Endothelial cell of umbilical vein (primary cell): Measurements from ENCODE around the gene SPPL2B. TPM values are rescaled to one million over a fixed set of nuclear protein-coding genes. Genes with fewer than 3 reads are reported as not detected.

ENCODE experiments used
- BruUV-seq: library from RNA; stranded (reverse); fragments of 400-500 nt; replicated peaks from 2 replicates; lab custom pipeline; 2021; lab: Mats Ljungman, UMichigan
- CTCF ChIA-PET: fragments of 300-600, 350-600 bp; sonication (Branson Sonifier 250); formaldehyde crosslinking; loops from one replicate; lab custom pipeline; 2021; ENCODE audit warnings: antibody characterized with exemption, inconsistent platforms; lab: Charles Lee
- POLR2A ChIA-PET: fragments of 300-600, 350-600 bp; sonication (Branson Sonifier 250); formaldehyde crosslinking; loops from one replicate; lab custom pipeline; 2021; ENCODE audit warnings: antibody characterized with exemption, inconsistent platforms; lab: Charles Lee
- DNase-seq: peaks from one replicate; pipeline ENCODE4 v3.0.0-alpha.2; 2011; ENCODE audit warnings: low read depth, low spot score
- FAIRE-seq: peaks from 2 replicates; lab custom pipeline; 2011; peaks lifted over from hg19 to GRCh38; lab: Jason Lieb, UNC
- H2AFZ ChIP-seq: 2 replicates; pipeline ENCODE4 v1.6.0; 2012; ENCODE audit warnings: low read depth, low read length, control low read depth, inconsistent platforms
- H3K27ac ChIP-seq: 2 replicates; pipeline ENCODE4 v1.5.1; 2011; ENCODE audit warnings: low read depth, mild to moderate bottlenecking, control low read depth, low read length, moderate library complexity; ENCODE audit not compliant: insufficient read depth
- H3K27me3 ChIP-seq, 2 experiments: 2 replicates each; pipeline versions ENCODE4 v1.6.0 to v1.6.1; 2011; ENCODE audit warnings: low read length in 2 of 2, mixed read lengths in 1 of 2; ENCODE audit not compliant: control insufficient read depth in 2 of 2, insufficient read depth in 2 of 2
- H3K36me3 ChIP-seq, 2 experiments: 2 replicates in 1 of 2; 3 replicates in 1 of 2; pipeline ENCODE4 v1.5.1; 2011; ENCODE audit warnings: low read length in 2 of 2, mild to moderate bottlenecking in 1 of 2, moderate library complexity in 1 of 2; ENCODE audit not compliant: control insufficient read depth in 2 of 2, insufficient read depth in 2 of 2; ENCODE audit errors: extremely low read depth in 1 of 2
- H3K4me1 ChIP-seq: 3 replicates; pipeline ENCODE4 v1.5.1; 2011; ENCODE audit warnings: mild to moderate bottlenecking, low read length; ENCODE audit not compliant: control insufficient read depth, insufficient read depth; ENCODE audit errors: extremely low read depth
- H3K4me2 ChIP-seq: 2 replicates; pipeline ENCODE4 v1.6.1; 2011; ENCODE audit warnings: low read length, control low read depth, mixed read lengths; ENCODE audit not compliant: insufficient read depth
- H3K4me3 ChIP-seq, 3 experiments: fragments of 200-600 bp in 1 of 3; sonication (generic), shearing (Covaris generic) in 1 of 3; replicated peaks in 1 of 3; 2 replicates each; pipeline ENCODE4 v1.5.1; 2011 to 2016; ENCODE audit warnings: control low read depth in 3 of 3, low read length in 3 of 3, mild to moderate bottlenecking in 2 of 3, inconsistent platforms in 1 of 3, low read depth in 1 of 3, moderate library complexity in 1 of 3; ENCODE audit not compliant: insufficient read depth in 1 of 3
- H3K79me2 ChIP-seq: 2 replicates; pipeline ENCODE4 v1.6.0; 2012; ENCODE audit warnings: low read length, inconsistent platforms; ENCODE audit not compliant: control insufficient read depth, insufficient read depth
- H3K9ac ChIP-seq: replicated peaks from 2 replicates; pipeline ENCODE3; 2011; ENCODE audit warnings: low read length, control low read depth; ENCODE audit not compliant: insufficient read depth; ENCODE audit errors: extremely low read depth
- H3K9me1 ChIP-seq: replicated peaks from 3 replicates; pipeline ENCODE4 v1.6.0; 2011; ENCODE audit warnings: mild to moderate bottlenecking, low read length; ENCODE audit not compliant: control insufficient read depth, insufficient read depth; ENCODE audit errors: extremely low read depth
- H3K9me3 ChIP-seq: replicated peaks from 2 replicates; pipeline ENCODE4 v1.5.1; 2012; ENCODE audit warnings: low read length, inconsistent platforms; ENCODE audit not compliant: control insufficient read depth, insufficient read depth
- H4K20me1 ChIP-seq: replicated peaks from 2 replicates; pipeline ENCODE3; 2011; ENCODE audit warnings: mild to moderate bottlenecking, low read length; ENCODE audit not compliant: control insufficient read depth, insufficient read depth; ENCODE audit errors: extremely low read depth
- CTCF ChIP-seq, 2 donors: IDR thresholded peaks; 1 replicate in 1 of 2; 2 replicates in 1 of 2; pipeline ENCODE4 v1.5.1; 2011; ENCODE audit warnings: low read length in 2 of 2, mild to moderate bottlenecking in 2 of 2, moderate library complexity in 2 of 2, control low read depth in 1 of 2, inconsistent platforms in 1 of 2, low read depth in 1 of 2; ENCODE audit not compliant: insufficient read depth in 1 of 2; ENCODE audit errors: extremely low read depth in 1 of 2
- EZH2 ChIP-seq: IDR thresholded peaks from 2 replicates; pipeline ENCODE4 v1.6.1; 2012; ENCODE audit warnings: borderline replicate concordance, low read depth, mild to moderate bottlenecking, moderate library complexity, low read length, inconsistent platforms; ENCODE audit not compliant: severe bottlenecking
- FOS ChIP-seq: IDR thresholded peaks from 2 replicates; pipeline ENCODE4 v1.6.1; 2011; ENCODE audit warnings: mild to moderate bottlenecking, low read length, moderate library complexity, borderline replicate concordance; ENCODE audit not compliant: insufficient read depth
- GATA2 ChIP-seq: IDR thresholded peaks from 2 replicates; pipeline ENCODE4 v1.7.0; 2011; ENCODE audit warnings: low read depth, mild to moderate bottlenecking, moderate library complexity, mixed read lengths, low read length; ENCODE audit not compliant: insufficient read length, insufficient read depth
- JUN ChIP-seq: IDR thresholded peaks from 2 replicates; pipeline ENCODE4 v1.6.1; 2011; ENCODE audit warnings: borderline replicate concordance, low read depth; ENCODE audit not compliant: insufficient read length, insufficient read depth
- MAX ChIP-seq: IDR thresholded peaks from 2 replicates; pipeline ENCODE4 v1.6.1; 2011; ENCODE audit not compliant: insufficient read depth, insufficient read length
- MYC ChIP-seq: IDR thresholded peaks from one replicate; pipeline ENCODE4 v1.6.1; 2011; ENCODE audit warnings: mild to moderate bottlenecking, low read depth, low read length
- POLR2A ChIP-seq: IDR thresholded peaks from 2 replicates; pipeline ENCODE4 v1.6.1; 2012; ENCODE audit warnings: low read depth, mild to moderate bottlenecking, control low read depth, low read length
- POLR2AphosphoS5 ChIP-seq: IDR thresholded peaks from 2 replicates; pipeline ENCODE4 v1.6.1; 2012; ENCODE audit warnings: low read depth, mild to moderate bottlenecking, control low read depth, low read length, moderate library complexity; ENCODE audit not compliant: insufficient read depth
- dilution Hi-C: fragments of 300-500 bp; cut with MboI; formaldehyde crosslinking; loops from one replicate; pipeline ENCODE4 v1.15.0; 2019; ENCODE audit warnings: low sequenced_read_pairs; ENCODE audit not compliant: extremely low pct_ligation_motif_present
- intact Hi-C: fragments of 100-400 bp; cut with micrococcal nuclease; formaldehyde crosslinking; loops from one replicate; pipeline ENCODE4 v1.10.0; 2022
- polyA plus RNA-seq, 4 experiments: library from polyadenylated mRNA; depleted of rRNA in 3 of 4; stranded (reverse) in 3 of 4; unstranded in 1 of 4; fragments of >200 nt; gene quantifications; 2 replicates each; pipeline versions ENCODE4 v1.2.1 to v1.2.3, GENCODE V29; 2011 to 2012; ENCODE audit warnings: missing spikeins in 1 of 4
- total RNA-seq: library from RNA; stranded (reverse); gene quantifications from 2 replicates; pipeline ENCODE4 v1.2.3, GENCODE V29; 2021

The SPPL2B gene
- total and polyA plus RNA-seq, 2 donors (not counting 3 experiments of a cell fraction or from before 2014, with no cell fraction given) = 60.7 to 62.7 TPM

GRCh38 chr19:2350656-2351055 is 22.2 kb downstream of the SPPL2B start:
- Histone ChIP-seq H3K36me3 (peaks cover 0 to 17% of the 10 kb centered on the region in 2 experiments), H3K9me1 (no peaks in the 10 kb centered on the region), H3K9ac (no peak overlapping the region), H4K20me1 (no peaks in the 10 kb centered on the region), H3K79me2 (no peaks in the 10 kb centered on the region), H3K4me2 (no peak overlapping the region), H3K4me3 (no peak overlapping the region), H3K27me3 (no peaks in the 10 kb centered on the region), H3K4me1 (no peaks in the 10 kb centered on the region), H3K9me3 (no peaks in the 10 kb centered on the region), H2AFZ (no peak overlapping the region), H3K27ac (no peak overlapping the region)
- POLR2A ChIA-PET = no interaction called here
- DNase-seq = no peak
- FAIRE-seq = no peak
- intact Hi-C loops = no loop called here
- CTCF ChIA-PET = no interaction called here
- no TSS peak for BruUV-seq
- dilution Hi-C loops = no loop called here
- TF ChIP-seq EZH2 (no peak), FOS (no peak), JUN (no peak), POLR2A (no peak)

- dilution Hi-C loops = no loop called here
- no peaks in the 10 kb centered on the region for H3K79me2 ChIP-seq
- H3K36me3 ChIP-seq = peaks cover 0 to 17% of the 10 kb centered on the region in 2 experiments
- no TSS peak for BruUV-seq
- no peak overlapping the region for H3K27ac ChIP-seq
- no peak overlapping the region for H3K4me2 ChIP-seq
- H3K9ac ChIP-seq = no peak overlapping the region
- DNase-seq (no peak), FAIRE-seq (no peak)
- ChIA-PET POLR2A (no interaction called here), CTCF (no interaction called here)
- H3K9me1 ChIP-seq = no peaks in the 10 kb centered on the region
- intact Hi-C loops = no loop called here
- H3K4me3 ChIP-seq = no peak overlapping the region
- TF ChIP-seq FOS (no peak), POLR2A (no peak), JUN (no peak), MYC (no peak), POLR2AphosphoS5 (no peak), CTCF (IDR thresholded peaks at IDR 0.05; ENCODE audit: extremely low read depth in 1 of 2, insufficient read depth in 1 of 2, low read depth in 1 of 2, low read length in 2 of 2) (no peak), EZH2 (no peak), MAX (no peak), GATA2 (no peak)
- H3K9me3 ChIP-seq = no peaks in the 10 kb centered on the region
- no peaks in the 10 kb centered on the region for H4K20me1 ChIP-seq
- H3K4me1 ChIP-seq = no peaks in the 10 kb centered on the region
- no peak overlapping the region for H2AFZ ChIP-seq
- no peaks in the 10 kb centered on the region for H3K27me3 ChIP-seq
Measured at GRCh38 chr19:2351591-2351990, 23.1 kb downstream of the SPPL2B start.
